ENCODE measurements around the gene ADAM12.
A peak's percentile ranks its signal among the peaks of the same experiment; 100 is the strongest.
"Not testable (repeated sequence)": the region's sequence is repeated elsewhere in the genome, so short reads cannot be mapped to it uniquely, and the experiment has no call there.

The ADAM12 gene

DNA sequence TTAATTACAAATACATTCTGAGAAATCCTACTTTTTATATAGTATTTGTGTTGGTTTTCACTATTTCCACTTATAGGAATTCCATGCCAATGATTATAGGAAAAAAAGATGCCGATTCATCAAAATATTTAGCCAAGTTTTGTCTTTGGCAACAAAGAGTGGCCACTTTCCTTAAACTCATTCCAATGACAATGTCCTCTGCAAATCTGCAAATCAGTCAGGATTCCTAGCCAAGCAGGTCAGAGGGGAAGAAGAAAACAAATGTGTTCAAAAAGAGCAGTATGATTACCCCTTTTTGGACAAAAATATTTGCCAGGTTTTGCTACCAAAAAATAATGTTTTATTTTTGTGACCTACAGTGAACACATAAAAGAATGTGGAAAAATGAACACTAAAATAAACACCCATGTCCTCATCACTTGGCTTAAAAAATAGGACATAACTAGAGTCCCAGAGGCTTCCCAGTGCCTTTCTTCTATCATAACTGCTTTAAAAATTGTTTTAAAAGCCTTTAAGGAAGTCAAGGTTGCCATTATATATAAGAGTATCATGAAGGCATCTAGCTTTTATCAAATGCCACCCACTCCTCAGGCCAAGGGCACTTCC lies 125.9 kb downstream of the ADAM12 start:
- no peak for DNase-seq

DNA sequence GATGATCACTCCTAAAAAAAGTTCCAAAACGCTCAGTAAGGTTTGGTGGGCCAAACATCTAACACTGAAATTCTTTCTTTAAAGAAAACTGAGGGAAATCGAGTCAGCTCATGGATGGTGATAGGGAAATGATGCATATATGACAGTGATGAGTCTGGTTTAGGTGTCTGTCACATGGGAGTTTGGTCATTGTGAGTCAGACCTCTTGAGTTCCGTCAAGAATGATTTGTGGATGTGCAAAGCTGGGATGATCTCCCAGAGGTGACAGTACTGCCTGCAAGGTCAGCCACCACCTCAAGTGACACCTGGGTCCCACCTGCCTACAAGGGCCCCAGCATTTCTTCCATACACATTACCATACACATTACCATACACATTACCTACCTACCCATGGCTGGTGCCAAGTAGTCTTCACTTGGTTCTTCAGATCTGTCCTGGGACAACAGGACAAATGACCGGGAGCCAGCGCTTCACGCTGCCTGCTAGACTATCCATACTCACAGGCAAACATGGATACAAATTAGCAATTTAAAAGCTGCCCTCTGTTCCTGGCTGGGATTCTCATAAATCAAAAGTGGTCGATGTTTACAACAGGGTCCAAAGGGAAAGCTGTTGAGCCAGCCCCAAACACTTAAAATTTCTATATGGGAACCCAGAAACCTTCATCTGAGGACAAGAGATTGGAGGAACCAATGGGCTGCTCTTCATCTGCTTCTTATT lies 128.4 kb downstream of the ADAM12 start:
- DNase-seq, result no peak

DNA sequence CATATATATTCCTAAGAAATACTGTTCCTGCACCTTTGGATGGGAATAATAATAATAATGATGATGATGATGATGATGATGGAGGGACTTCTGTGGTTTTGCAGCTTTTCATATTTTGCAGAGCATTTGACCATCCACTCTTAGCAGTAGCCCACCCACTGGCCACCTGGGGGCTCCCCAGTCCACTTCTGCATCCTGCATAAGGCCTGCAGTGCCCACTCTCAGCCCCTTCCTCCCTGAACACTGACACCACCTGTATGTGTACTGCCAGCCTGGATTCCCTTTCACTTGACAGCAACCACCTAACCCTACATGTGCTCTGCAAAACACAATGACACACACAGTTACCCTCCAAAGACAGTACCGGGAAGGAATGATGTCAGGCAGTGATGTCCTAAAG lies 131.4 kb downstream of the ADAM12 start:
- no peak for DNase-seq

- no peak for DNase-seq
These were observed 133.0 kb downstream of the ADAM12 start for GRCh38 chr10:126255313-126255712.

DNA sequence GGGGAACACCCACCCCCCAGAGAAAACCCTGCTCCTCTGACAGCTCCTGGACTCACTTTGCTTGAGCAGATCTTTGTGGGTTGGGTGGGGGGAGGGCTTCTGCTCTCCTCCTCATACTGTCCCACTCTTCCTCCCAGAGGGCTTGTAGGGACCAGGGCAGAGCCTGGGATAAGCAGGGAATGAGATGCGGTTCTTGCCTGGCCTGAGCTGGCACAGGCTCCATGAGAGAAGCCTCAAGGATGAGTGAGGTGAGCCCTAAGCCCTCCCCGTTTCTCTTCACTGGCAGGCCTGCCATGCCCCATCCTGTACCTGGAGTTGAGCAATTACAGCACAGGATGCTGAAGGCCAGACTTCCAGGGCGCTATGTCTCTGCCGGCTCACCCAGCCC lies 134.7 kb downstream of the ADAM12 start:
- DNase-seq, result no peak

DNA sequence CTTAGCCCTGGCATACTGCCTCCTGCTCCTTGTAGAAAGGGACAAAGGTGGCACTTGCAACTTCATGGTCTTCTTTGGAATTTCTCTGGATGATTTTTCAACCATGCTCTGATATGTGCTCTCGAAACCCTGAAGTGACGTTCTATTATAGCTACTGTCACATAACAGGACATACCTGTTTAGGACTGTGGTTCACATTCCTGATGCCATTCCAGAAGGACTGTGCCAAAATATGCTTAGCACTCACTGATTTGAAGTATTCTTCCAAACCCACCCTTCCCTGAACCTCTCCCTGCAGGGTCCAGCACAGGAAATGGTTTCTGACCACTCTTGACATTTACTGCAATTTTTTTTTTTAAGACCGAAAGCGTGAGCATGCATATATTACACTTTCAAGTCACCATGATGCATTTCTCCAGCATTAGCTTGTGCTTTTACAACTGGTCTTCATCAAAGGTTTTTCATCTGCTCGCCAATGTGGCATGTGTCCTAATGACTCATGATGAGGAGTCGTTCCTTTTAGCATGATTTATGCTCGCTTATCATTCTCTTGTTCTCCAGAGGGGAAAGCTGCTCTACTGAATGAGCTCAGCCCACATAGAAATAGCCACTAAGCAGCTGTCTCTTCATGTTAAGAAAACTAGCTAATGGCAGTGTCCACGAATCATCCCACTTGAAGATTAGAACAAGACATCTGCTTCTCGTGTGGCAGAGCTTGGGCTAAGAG lies 135.2 kb downstream of the ADAM12 start:
- DNase-seq, result peak in 1 of 3 experiments; percentile 28

- DNase-seq, result no peak
These were observed 136.4 kb downstream of the ADAM12 start for GRCh38 chr10:126251778-126252407.

DNA sequence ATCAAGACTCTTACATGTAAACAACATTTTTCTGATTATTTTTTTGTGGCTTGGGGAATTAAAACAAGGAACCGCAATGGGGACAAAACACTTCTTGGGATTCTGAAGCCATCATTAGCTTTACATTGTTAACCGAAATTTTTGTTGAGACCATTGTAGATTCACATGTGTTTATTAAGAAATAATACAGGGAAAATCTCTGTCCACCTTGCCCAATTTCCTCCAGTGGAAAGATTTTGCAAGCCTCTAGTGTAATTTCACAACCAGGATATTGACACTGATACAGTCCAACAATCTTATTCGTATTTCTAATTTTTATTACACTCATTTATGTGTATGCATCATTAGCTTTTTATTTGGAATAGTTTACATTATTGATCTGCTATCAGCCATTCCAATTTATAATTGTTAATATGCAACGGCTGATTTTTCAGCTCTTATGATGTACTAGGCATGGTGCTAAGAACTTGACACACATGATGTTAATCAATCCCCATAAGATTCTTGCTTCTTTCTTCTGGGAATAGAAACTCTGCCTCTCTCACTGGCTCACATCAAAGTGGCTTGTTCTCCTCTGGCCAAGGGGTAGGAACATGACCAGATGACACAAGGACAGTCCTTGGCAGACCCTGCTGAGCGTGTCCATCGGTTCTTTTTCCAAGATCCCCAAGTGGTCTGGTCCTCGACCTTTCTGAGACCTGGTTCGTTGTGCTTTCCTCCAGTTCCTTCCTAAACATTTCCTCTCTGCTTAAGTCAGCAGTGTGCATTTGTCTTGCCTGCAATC lies 137.6 kb downstream of the ADAM12 start:
- DNase-seq, result no peak

- no peak for DNase-seq
These were observed 138.2 kb downstream of the ADAM12 start for GRCh38 chr10:126250045-126250444.

GRCh38 chr10:126247446-126247975 lies 140.8 kb downstream of the ADAM12 start:
- DNase-seq, result no peak

DNA sequence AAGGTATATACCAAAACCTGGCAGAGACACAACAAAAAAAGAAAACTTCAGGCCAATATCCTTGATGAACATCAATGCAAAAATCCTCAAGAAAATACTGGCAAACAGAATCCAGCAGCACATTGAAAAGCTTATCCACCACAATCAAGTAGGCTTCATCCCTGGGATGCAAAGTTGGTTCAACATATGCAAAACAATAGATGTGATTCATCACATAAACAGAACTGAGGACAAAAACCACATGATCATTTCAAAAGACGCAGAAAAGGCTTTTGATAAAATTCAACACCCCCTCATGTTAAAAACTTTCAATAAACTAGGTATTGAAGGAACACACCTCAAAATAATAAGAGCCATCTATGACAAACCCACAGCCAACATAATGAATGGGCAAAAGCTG lies 141.9 kb downstream of the ADAM12 start:
- DNase-seq, result not testable (repeated sequence)

GRCh38 chr10:126245501-126245900 lies 142.8 kb downstream of the ADAM12 start:
- DNase-seq, result no peak

GRCh38 chr10:126243971-126244370 lies 144.3 kb downstream of the ADAM12 start:
- no peak for DNase-seq

GRCh38 chr10:126243306-126243705 lies 145.0 kb downstream of the ADAM12 start:
- DNase-seq, result no peak

DNA sequence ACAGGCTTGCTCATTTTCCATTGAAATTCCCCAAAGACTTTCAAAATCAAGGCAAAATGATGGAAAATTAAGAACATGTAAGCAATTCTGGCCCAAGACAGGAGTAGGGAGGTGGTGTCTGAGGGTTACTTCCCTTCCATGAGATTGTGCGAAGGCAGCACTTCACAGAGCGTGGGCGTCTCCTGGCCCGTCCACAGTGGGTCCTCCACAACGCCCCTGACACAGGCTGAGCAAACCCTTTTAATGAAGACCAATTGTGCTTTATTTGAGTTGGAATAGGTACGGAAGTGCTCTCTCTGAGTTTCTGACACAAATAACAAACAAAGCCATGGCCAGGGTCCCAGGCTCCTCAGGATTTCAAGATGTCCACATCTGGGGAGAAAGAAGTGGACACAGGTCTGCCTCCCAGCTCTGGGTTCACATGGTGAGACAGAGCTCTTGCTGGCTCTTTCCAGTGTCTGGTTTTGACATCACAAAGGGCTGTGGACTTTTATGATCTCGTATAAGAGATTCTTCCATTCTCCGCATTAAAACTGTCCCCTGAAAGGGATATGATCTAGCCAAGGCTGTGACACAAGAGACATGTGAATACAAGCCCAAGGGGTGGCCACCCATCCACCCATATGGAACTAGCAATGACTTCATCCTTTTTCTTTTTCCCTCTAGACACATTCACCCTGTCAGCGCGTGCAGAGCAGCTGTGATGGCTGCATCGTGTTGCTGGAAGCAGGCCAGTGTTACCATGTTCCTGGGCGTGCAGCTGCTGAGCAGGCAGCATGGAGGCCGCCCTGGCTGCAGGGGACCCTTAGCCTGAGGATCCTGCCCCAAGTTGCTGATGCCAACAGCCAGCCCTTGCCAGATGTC lies 145.6 kb downstream of the ADAM12 start:
- DNase-seq, result peak in 2 of 3 experiments; percentile 13 to 49

GRCh38 chr10:126240483-126240882 lies 147.8 kb downstream of the ADAM12 start:
- DNase-seq, result peak; percentile 5 to 42 (median 6)

DNA sequence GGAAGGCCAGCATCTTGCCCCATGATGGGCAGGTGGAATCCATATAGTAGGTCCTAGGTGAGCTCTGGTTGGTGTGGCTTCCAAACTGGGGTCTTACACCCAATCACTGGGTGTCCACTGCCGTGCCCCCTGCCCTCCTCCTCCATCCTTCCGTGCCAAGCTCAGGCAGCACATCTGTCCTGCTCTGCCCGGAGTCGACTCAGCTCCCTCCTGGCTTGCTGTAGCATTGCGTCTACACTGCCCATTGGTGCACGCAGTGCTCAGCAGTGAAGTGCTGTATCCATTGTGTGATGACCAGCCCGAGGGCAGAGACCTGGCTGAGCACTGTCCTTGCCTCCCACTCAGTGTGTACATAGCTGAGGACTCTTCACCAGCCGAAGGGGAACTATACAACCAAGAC lies 148.4 kb downstream of the ADAM12 start:
- no peak for DNase-seq

GRCh38 chr10:126235979-126236851 lies 152.1 kb downstream of the ADAM12 start:
- DNase-seq, result no peak

DNA sequence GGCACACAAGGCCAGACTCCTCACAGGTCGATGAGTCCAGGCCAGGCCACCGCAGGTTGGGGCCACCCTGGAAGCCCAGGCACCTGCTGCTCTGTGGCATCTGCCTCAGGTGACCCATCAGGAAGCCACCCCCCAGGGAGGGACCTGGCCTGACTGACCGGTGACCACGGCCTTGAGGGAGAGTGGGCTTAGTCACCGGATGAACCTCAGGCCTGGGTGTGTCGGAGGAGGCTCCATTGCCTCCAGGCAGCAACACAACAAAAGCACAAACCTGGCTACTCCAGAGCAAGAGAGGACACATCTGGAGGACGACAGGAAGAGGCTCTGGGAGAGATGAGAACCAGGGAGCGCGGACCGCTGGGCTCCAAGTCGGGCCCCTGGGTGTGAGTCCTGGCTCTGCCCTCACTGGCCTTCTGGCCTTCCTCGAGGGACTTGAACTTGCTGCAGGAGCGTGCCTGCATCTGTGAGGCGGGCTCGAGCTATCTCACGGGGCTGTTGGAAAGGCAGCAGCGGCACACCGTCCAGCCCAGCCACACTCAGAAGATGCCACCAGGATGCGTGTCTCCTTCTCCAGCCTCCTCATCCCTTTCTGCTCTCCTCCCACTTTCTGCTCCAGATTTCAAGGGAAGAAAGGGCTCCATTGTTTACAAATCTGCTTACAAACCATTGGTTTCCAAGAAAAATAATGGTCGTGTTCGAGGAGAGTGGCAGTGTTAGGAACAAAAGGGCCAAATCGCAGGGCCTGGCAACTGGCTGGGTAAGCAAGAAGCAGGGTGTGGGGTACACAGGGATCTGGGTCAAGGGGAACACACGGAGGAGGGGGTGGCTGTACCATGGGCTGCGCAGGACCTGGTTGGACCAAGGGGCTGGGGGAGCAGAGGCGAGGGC lies 152.9 kb downstream of the ADAM12 start:
- no peak for DNase-seq

Measured in NCI-H1417 (cell line).